ENCODE measurements around the gene STX19.

DNA sequence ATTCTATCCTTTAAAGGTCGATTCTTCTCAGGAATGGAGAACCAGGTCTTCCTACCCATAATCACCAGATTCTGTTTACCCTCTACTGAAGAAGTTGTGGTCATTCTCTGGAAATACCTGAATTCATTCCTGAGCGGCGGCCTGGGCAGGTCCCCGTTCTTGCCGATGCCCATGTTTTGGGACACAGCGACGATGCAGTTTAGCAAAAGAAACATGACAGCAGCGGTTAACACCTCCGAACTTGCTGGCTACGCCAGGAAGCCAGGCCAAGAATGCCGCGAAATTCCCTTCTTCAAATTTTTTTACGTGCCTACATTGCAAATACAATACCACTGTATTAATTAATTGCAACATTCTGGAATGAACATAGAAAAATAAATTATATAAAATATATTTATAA lies 32.9 kb upstream of the STX19 start:
- TF ChIP-seq, protein P1, sequence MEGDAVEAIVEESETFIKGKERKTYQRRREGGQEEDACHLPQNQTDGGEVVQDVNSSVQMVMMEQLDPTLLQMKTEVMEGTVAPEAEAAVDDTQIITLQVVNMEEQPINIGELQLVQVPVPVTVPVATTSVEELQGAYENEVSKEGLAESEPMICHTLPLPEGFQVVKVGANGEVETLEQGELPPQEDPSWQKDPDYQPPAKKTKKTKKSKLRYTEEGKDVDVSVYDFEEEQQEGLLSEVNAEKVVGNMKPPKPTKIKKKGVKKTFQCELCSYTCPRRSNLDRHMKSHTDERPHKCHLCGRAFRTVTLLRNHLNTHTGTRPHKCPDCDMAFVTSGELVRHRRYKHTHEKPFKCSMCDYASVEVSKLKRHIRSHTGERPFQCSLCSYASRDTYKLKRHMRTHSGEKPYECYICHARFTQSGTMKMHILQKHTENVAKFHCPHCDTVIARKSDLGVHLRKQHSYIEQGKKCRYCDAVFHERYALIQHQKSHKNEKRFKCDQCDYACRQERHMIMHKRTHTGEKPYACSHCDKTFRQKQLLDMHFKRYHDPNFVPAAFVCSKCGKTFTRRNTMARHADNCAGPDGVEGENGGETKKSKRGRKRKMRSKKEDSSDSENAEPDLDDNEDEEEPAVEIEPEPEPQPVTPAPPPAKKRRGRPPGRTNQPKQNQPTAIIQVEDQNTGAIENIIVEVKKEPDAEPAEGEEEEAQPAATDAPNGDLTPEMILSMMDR (IDR thresholded peaks at IDR 0.05; ENCODE audit: extremely low read depth in 1 of 2, insufficient read depth in 1 of 2, low read depth in 1 of 2, low read length in 2 of 2), result no peak
- TF ChIP-seq POLR2A (IDR thresholded peaks at IDR 0.05; ENCODE audit: low read depth, low read length), result no peak
- TF ChIP-seq MYC (IDR thresholded peaks at IDR 0.05; ENCODE audit: low read depth, low read length), result no peak
- no peak for TF ChIP-seq POLR2AphosphoS5 (IDR thresholded peaks at IDR 0.05; ENCODE audit: insufficient read depth, low read depth, low read length)
- TF ChIP-seq MAX (IDR thresholded peaks at IDR 0.05; ENCODE audit: insufficient read depth, insufficient read length), result no peak
